Measurements from ENCODE around the gene RPL12. TPM values are rescaled to one million over a fixed set of nuclear protein-coding genes. Genes with fewer than 3 reads are reported as not detected.

Gene RPL12
- total and polyA plus RNA-seq, 9 of the 15 experiments (the other 6 are each of a cell fraction or from before 2014, with no cell fraction given): 1,614 to 4,558 (median 2,531) TPM

GRCh38 chr9:127423476-127423933, 27.7 kb downstream of the RPL12 start (continued):
- no peak for TF ChIP-seq ZNF197 (CRISPR knock-in tag; IDR thresholded peaks at IDR 0.05; ENCODE audit: low read depth)
- TF ChIP-seq TAF9B (IDR thresholded peaks at IDR 0.05; ENCODE audit: partially characterized antibody): no peak
- peak; percentile 64; the same call in 1 of the 2 replicates for TF ChIP-seq ZNF23 (CRISPR knock-in tag; IDR thresholded peaks at IDR 0.05)
- no peak for TF ChIP-seq ZNF24 (IDR thresholded peaks at IDR 0.05)
- no peak for TF ChIP-seq MED1 (CRISPR knock-in tag; IDR thresholded peaks at IDR 0.05; ENCODE audit: borderline replicate concordance)
- no peak for TF ChIP-seq ZNF146 (CRISPR knock-in tag; IDR thresholded peaks at IDR 0.05; ENCODE audit: unreplicated experiment)
- no peak for TF ChIP-seq NR4A1 (CRISPR knock-in tag; IDR thresholded peaks at IDR 0.05)
- no peak for TF ChIP-seq NR4A1 (tag; IDR thresholded peaks at IDR 0.05)
- no peak for TF ChIP-seq RAD51 (IDR thresholded peaks at IDR 0.05; ENCODE audit: borderline replicate concordance, low read depth)
- no peak for TF ChIP-seq POLR2AphosphoS5 (IDR thresholded peaks at IDR 0.05; ENCODE audit: control insufficient read depth, insufficient read depth, low read depth, low read length)
- no peak for TF ChIP-seq HMG20B (CRISPR knock-in tag; IDR thresholded peaks at IDR 0.05)
- TF ChIP-seq, protein P1, sequence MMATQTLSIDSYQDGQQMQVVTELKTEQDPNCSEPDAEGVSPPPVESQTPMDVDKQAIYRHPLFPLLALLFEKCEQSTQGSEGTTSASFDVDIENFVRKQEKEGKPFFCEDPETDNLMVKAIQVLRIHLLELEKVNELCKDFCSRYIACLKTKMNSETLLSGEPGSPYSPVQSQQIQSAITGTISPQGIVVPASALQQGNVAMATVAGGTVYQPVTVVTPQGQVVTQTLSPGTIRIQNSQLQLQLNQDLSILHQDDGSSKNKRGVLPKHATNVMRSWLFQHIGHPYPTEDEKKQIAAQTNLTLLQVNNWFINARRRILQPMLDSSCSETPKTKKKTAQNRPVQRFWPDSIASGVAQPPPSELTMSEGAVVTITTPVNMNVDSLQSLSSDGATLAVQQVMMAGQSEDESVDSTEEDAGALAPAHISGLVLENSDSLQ (IDR thresholded peaks at IDR 0.05): no peak
- no peak for TF ChIP-seq MTF1 (CRISPR knock-in tag; IDR thresholded peaks at IDR 0.05; ENCODE audit: borderline replicate concordance)
- no peak for TF ChIP-seq EWSR1 (IDR thresholded peaks at IDR 0.05; ENCODE audit: borderline replicate concordance, low read depth, partially characterized antibody)
- TF ChIP-seq U2AF2 (optimal IDR thresholded peaks at IDR 0.05; ENCODE audit: low read depth, low read length): no peak
- TF ChIP-seq XRCC4 (IDR thresholded peaks at IDR 0.05; ENCODE audit: extremely low read depth, insufficient read depth, insufficient read length): no peak
- TF ChIP-seq KAT7 (CRISPR knock-in tag; IDR thresholded peaks at IDR 0.05; ENCODE audit: borderline replicate concordance): 0 out of 2 replicates have a peak, but pooled peaks have one; percentile 26
- TF ChIP-seq MEF2A (IDR thresholded peaks at IDR 0.05; ENCODE audit: control insufficient read depth, low read depth, low read length): no peak
- no peak for TF ChIP-seq CXXC5 (CRISPR knock-in tag; IDR thresholded peaks at IDR 0.05)
- TF ChIP-seq ZFP1 (CRISPR knock-in tag; IDR thresholded peaks at IDR 0.05): no peak
- 0 out of 2 replicates have a peak, but pooled peaks have one; percentile 13 for TF ChIP-seq SMARCC2 (IDR thresholded peaks at IDR 0.05; ENCODE audit: low read depth)
- TF ChIP-seq RBM34 (IDR thresholded peaks at IDR 0.05; ENCODE audit: borderline replicate concordance, insufficient read depth, low read length): no peak
- TF ChIP-seq KLF6 (CRISPR knock-in tag; IDR thresholded peaks at IDR 0.05; ENCODE audit: borderline replicate concordance): no peak
- no peak for TF ChIP-seq ZNF445 (CRISPR knock-in tag; IDR thresholded peaks at IDR 0.05; ENCODE audit: low read depth)
- no peak for TF ChIP-seq SAP30 (IDR thresholded peaks at IDR 0.05; ENCODE audit: borderline replicate concordance, insufficient read depth, low read depth, low read length, poor library complexity, severe bottlenecking)
- TF ChIP-seq ZNF124 (CRISPR knock-in tag; IDR thresholded peaks at IDR 0.05): no peak
- TF ChIP-seq PCBP2 (IDR thresholded peaks at IDR 0.05; ENCODE audit: low read depth, low read length, poor library complexity, severe bottlenecking): no peak
- no peak for TF ChIP-seq BRD4 (IDR thresholded peaks at IDR 0.05)
- TF ChIP-seq EHMT2 (IDR thresholded peaks at IDR 0.05): no peak
- no peak for TF ChIP-seq IFI16 (CRISPR knock-in tag; IDR thresholded peaks at IDR 0.05)
- no peak for TF ChIP-seq HMGN3 (IDR thresholded peaks at IDR 0.05; ENCODE audit: borderline replicate concordance, extremely low read depth, insufficient read length, low read depth, low read length)
- no peak for TF ChIP-seq HOXB6 (CRISPR knock-in tag; IDR thresholded peaks at IDR 0.05; ENCODE audit: borderline replicate concordance)

Measured in K562 (cell line).